HEK293 (cell line): Measurements from ENCODE around the gene TMEM222.

Experiments
- CTCF ChIP-seq: fragments of 450-650 bp; formaldehyde crosslinking; IDR thresholded peaks from 2 replicates; pipeline ENCODE4 v1.5.1; 2016; ENCODE audit warnings: missing biosample characterization, missing genetic modification characterization
- PBX3 ChIP-seq: sonication (generic); formaldehyde crosslinking; IDR thresholded peaks from 2 replicates; pipeline ENCODE4 v1.8.1; 2022; ENCODE audit warnings: mild to moderate bottlenecking, moderate library complexity, missing genetic modification reagents
- REST ChIP-seq: fragments of 450-650 bp; formaldehyde crosslinking; IDR thresholded peaks from 2 replicates; pipeline ENCODE4 v1.5.1; 2016; ENCODE audit warnings: missing biosample characterization, missing genetic modification characterization
- ZBTB20 ChIP-seq: fragments of 450-650 bp; formaldehyde crosslinking; IDR thresholded peaks from 2 replicates; pipeline ENCODE4 v1.5.1; 2016; ENCODE audit warnings: missing biosample characterization, missing genetic modification characterization
- ZBTB26 ChIP-seq: fragments of 450-650 bp; formaldehyde crosslinking; optimal IDR thresholded peaks from 2 replicates; pipeline ENCODE3; 2016; ENCODE audit warnings: missing biosample characterization, mild to moderate bottlenecking, missing genetic modification characterization
- ZBTB7A ChIP-seq: fragments of 450-650 bp; formaldehyde crosslinking; IDR thresholded peaks from 2 replicates; pipeline ENCODE4 v1.5.1; 2016; ENCODE audit warnings: low read depth, missing biosample characterization, missing genetic modification characterization
- ZNF121 ChIP-seq: fragments of 450-650 bp; formaldehyde crosslinking; IDR thresholded peaks from 2 replicates; pipeline ENCODE4 v1.5.1; 2016; ENCODE audit warnings: missing biosample characterization, missing genetic modification characterization
- ZNF549 ChIP-seq: fragments of 450-650 bp; IDR thresholded peaks from 2 replicates; pipeline ENCODE4 v1.5.1; 2018; ENCODE audit warnings: missing biosample characterization, missing genetic modification characterization, mild to moderate bottlenecking, inconsistent platforms, moderate library complexity
- ZNF792 ChIP-seq: fragments of 450-650 bp; formaldehyde crosslinking; IDR thresholded peaks from 2 replicates; pipeline ENCODE4 v1.5.1; 2016; ENCODE audit warnings: missing biosample characterization, missing genetic modification characterization
- ZNF843 ChIP-seq: fragments of 450-650 bp; formaldehyde crosslinking; IDR thresholded peaks from 2 replicates; pipeline ENCODE4 v1.5.1; 2016; ENCODE audit warnings: missing biosample characterization, missing genetic modification characterization

- TF ChIP-seq CTCF (tag by site-specific recombination) = no peak
- no peak for TF ChIP-seq ZBTB7A (tag by site-specific recombination)
- TF ChIP-seq ZNF792 (tag by site-specific recombination) = no peak
- TF ChIP-seq REST = no peak
- TF ChIP-seq ZNF121 (tag by site-specific recombination) = no peak
- no peak for TF ChIP-seq PBX3
- no peak for TF ChIP-seq ZNF843
- TF ChIP-seq ZNF549 (tag by site-specific recombination) = no peak
- TF ChIP-seq ZBTB26 (tag by site-specific recombination) = no peak
- no peak for TF ChIP-seq ZBTB20 (tag by site-specific recombination)
Observed at GRCh38 chr1:27318136-27318535, 3.8 kb upstream of the TMEM222 start.
